BLaER1 (cell line): Measurements from ENCODE around the gene LIMS2.
A peak's percentile ranks its signal among the peaks of the same experiment; 100 is the strongest.

Experiments used
- H3K27ac ChIP-seq: shearing (Covaris generic); formaldehyde crosslinking; 2 replicates; pipeline ENCODE4 v1.8.1; 2022
- H3K27me3 ChIP-seq: shearing (Covaris generic); formaldehyde crosslinking; 2 replicates; pipeline ENCODE4 v1.8.1; 2022
- H3K36me3 ChIP-seq: shearing (Covaris generic); formaldehyde crosslinking; 2 replicates; pipeline ENCODE4 v1.8.1; 2022
- H3K4me1 ChIP-seq: shearing (Covaris generic); formaldehyde crosslinking; 2 replicates; pipeline ENCODE4 v1.8.1; 2022
- H3K4me2 ChIP-seq: shearing (Covaris generic); formaldehyde crosslinking; 2 replicates; pipeline ENCODE4 v1.8.1; 2022
- H3K4me3 ChIP-seq: shearing (Covaris generic); formaldehyde crosslinking; 2 replicates; pipeline ENCODE4 v1.8.1; 2022
- H3K9ac ChIP-seq: shearing (Covaris generic); formaldehyde crosslinking; 2 replicates; pipeline ENCODE4 v1.8.1; 2022
- H3K9me3 ChIP-seq: shearing (Covaris generic); formaldehyde crosslinking; 2 replicates; pipeline ENCODE4 v1.8.1; 2022
- H4K20me1 ChIP-seq: shearing (Covaris generic); formaldehyde crosslinking; 2 replicates; pipeline ENCODE4 v1.8.1; 2022
- Cebpa-rat ChIP-seq: shearing (Covaris generic); IDR thresholded peaks from 2 replicates; pipeline ENCODE4 v1.8.1; 2022

LIMS2 gene

GRCh38 chr2:127630096-127630863 is 45.0 kb downstream of the LIMS2 start:
- Histone ChIP-seq H3K4me2 (peak overlapping the region; percentile 99), H3K27me3 (no peaks in the 10 kb centered on the region), H3K27ac (peak overlapping the region; percentile 97), H3K9ac (peak overlapping the region; percentile 32; the same call in 1 of the 2 replicates), H4K20me1 (no peaks in the 10 kb centered on the region), H3K9me3 (no peaks in the 10 kb centered on the region), H3K4me3 (no peak overlapping the region), H3K36me3 (no peaks in the 10 kb centered on the region), H3K4me1 (peaks cover 99% of the 10 kb centered on the region)
- TF ChIP-seq Cebpa-rat = no peak

- Histone ChIP-seq H3K9me3 (no peaks in the 10 kb centered on the region), H3K27ac (no peak overlapping the region), H4K20me1 (no peaks in the 10 kb centered on the region), H3K4me1 (peaks cover 99% of the 10 kb centered on the region), H3K9ac (no peak overlapping the region; the same call in 1 of the 2 replicates), H3K27me3 (no peaks in the 10 kb centered on the region), H3K4me3 (no peak overlapping the region), H3K36me3 (no peaks in the 10 kb centered on the region), H3K4me2 (peak overlapping the region; percentile 99)
- TF ChIP-seq Cebpa-rat = no peak
Measured at GRCh38 chr2:127629637-127630036, 45.7 kb downstream of the LIMS2 start.

- H3K9ac ChIP-seq = no peak overlapping the region; the same call in 1 of the 2 replicates
- H3K4me3 ChIP-seq = no peak overlapping the region
- no peak overlapping the region for H3K27ac ChIP-seq
- no peaks in the 10 kb centered on the region for H3K9me3 ChIP-seq
- H3K27me3 ChIP-seq = no peaks in the 10 kb centered on the region
- no peaks in the 10 kb centered on the region for H4K20me1 ChIP-seq
- peaks cover 99% of the 10 kb centered on the region for H3K4me1 ChIP-seq
- H3K4me2 ChIP-seq = peak overlapping the region; percentile 99
- no peaks in the 10 kb centered on the region for H3K36me3 ChIP-seq
- no peak for TF ChIP-seq Cebpa-rat
Measured at GRCh38 chr2:127628767-127629614, 46.3 kb downstream of the LIMS2 start.

GRCh38 chr2:127627740-127628571 is 47.4 kb downstream of the LIMS2 start:
- H3K27ac ChIP-seq = peak overlapping the region; percentile 61; the same call in 1 of the 2 replicates
- H4K20me1 ChIP-seq = no peaks in the 10 kb centered on the region
- H3K9ac ChIP-seq = no peak overlapping the region
- no peaks in the 10 kb centered on the region for H3K36me3 ChIP-seq
- H3K4me3 ChIP-seq = no peak overlapping the region
- H3K4me1 ChIP-seq = peaks cover 99% of the 10 kb centered on the region
- TF ChIP-seq Cebpa-rat = no peak
- H3K27me3 ChIP-seq = no peaks in the 10 kb centered on the region
- no peaks in the 10 kb centered on the region for H3K9me3 ChIP-seq
- H3K4me2 ChIP-seq = peak overlapping the region; percentile 99

GRCh38 chr2:127626917-127627739 is 48.2 kb downstream of the LIMS2 start:
- Histone ChIP-seq H3K36me3 (no peaks in the 10 kb centered on the region), H3K4me1 (peaks cover 99% of the 10 kb centered on the region), H3K9ac (no peak overlapping the region), H3K9me3 (no peaks in the 10 kb centered on the region), H3K4me2 (peak overlapping the region; percentile 99), H3K27me3 (no peaks in the 10 kb centered on the region), H3K27ac (peak overlapping the region; percentile 61), H3K4me3 (peak overlapping the region; percentile 29), H4K20me1 (no peaks in the 10 kb centered on the region)
- no peak for TF ChIP-seq Cebpa-rat

- H3K4me3 ChIP-seq = peak overlapping the region; percentile 53
- peak overlapping the region; percentile 66 for H3K27ac ChIP-seq
- peaks cover 99% of the 10 kb centered on the region for H3K4me1 ChIP-seq
- H4K20me1 ChIP-seq = no peaks in the 10 kb centered on the region
- no peaks in the 10 kb centered on the region for H3K36me3 ChIP-seq
- H3K9me3 ChIP-seq = no peaks in the 10 kb centered on the region
- no peak for TF ChIP-seq Cebpa-rat
- peak overlapping the region; percentile 99 for H3K4me2 ChIP-seq
- H3K9ac ChIP-seq = peak overlapping the region; percentile 49
- no peaks in the 10 kb centered on the region for H3K27me3 ChIP-seq
Measured at GRCh38 chr2:127626175-127626574, 49.2 kb downstream of the LIMS2 start.

GRCh38 chr2:127625572-127625951 is 49.8 kb downstream of the LIMS2 start:
- Histone ChIP-seq H3K36me3 (no peaks in the 10 kb centered on the region), H3K9ac (peak overlapping the region; percentile 49), H3K4me3 (peak overlapping the region; percentile 53), H3K27me3 (no peaks in the 10 kb centered on the region), H4K20me1 (no peaks in the 10 kb centered on the region), H3K27ac (peak overlapping the region; percentile 66), H3K9me3 (no peaks in the 10 kb centered on the region), H3K4me1 (peaks cover 99% of the 10 kb centered on the region), H3K4me2 (peak overlapping the region; percentile 99)
- TF ChIP-seq Cebpa-rat = no peak

- H3K9ac ChIP-seq = peak overlapping the region; percentile 49
- H3K4me1 ChIP-seq = peaks cover 99% of the 10 kb centered on the region
- H3K27me3 ChIP-seq = no peaks in the 10 kb centered on the region
- TF ChIP-seq Cebpa-rat = no peak
- peak overlapping the region; percentile 99 for H3K4me2 ChIP-seq
- H3K4me3 ChIP-seq = peak overlapping the region; percentile 53
- H3K9me3 ChIP-seq = no peaks in the 10 kb centered on the region
- H3K27ac ChIP-seq = peak overlapping the region; percentile 66
- H3K36me3 ChIP-seq = no peaks in the 10 kb centered on the region
- H4K20me1 ChIP-seq = no peaks in the 10 kb centered on the region
Measured at GRCh38 chr2:127624756-127625571, 50.4 kb downstream of the LIMS2 start.
